GM12801 (cell line): ENCODE data around the gene ZSWIM8.

Source experiments
- CTCF ChIP-seq: IDR thresholded peaks from one replicate; pipeline ENCODE4 v1.5.1; 2011; ENCODE audit warnings: control low read depth; ENCODE audit not compliant: insufficient read length; ENCODE audit errors: extremely low read depth

The ZSWIM8 gene

GRCh38 chr10:73802276-73802991 lies 17.0 kb downstream of the ZSWIM8 start:
- no peak for TF ChIP-seq CTCF

DNA sequence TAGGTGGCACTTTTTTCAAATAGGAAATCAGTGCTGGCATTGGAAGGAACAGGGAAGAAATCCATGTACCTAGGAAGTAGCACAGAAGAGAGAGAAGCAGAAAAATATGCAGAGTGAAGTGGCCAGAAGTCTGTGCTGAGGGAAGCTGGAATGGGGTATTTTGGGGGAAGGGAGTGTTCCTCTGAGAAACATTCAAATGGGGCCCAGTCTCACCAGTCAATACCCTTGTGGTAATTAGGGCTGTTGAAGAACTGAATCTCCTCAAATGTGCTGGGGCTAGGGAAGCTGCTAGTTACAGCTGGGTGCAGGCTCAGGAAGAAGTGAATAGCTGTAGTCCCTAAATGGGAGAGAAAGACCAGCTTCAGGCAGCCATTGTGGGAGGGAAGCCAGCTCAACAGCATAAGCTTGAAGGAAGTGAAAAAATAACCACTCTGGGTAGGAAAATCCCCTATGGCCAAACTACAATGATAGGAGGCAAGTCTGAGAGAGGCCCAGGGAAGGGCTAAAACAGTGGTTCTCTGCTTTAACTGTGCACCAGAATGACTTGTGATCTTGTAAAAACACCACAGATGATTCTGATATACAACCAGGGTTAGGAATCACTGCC lies 18.4 kb downstream of the ZSWIM8 start:
- TF ChIP-seq CTCF, result no peak

GRCh38 chr10:73806176-73806950 lies 21.0 kb downstream of the ZSWIM8 start:
- no peak for TF ChIP-seq CTCF

DNA sequence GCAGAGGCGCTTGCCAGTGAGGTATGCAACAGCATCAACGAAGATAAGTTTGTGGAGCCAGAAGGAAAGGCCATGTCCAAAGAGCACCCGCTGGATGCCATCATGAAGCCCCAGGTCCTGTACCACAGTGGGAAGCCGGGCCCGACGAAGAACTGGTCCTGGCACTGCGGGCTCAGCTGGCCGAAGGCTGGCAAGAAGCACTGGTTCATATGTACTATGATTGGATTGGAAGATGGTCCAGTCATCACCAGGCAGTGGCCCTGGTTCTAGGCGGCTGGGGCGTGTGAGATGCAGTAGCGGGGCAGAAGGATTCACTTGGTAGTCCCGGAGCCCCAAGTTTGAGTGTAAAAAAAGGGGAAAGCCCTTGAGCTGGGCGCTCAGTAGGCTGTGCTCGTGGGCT lies 22.1 kb downstream of the ZSWIM8 start:
- TF ChIP-seq CTCF, result no peak

- TF ChIP-seq CTCF, result no peak
These were observed 22.8 kb downstream of the ZSWIM8 start for GRCh38 chr10:73808021-73808815.

DNA sequence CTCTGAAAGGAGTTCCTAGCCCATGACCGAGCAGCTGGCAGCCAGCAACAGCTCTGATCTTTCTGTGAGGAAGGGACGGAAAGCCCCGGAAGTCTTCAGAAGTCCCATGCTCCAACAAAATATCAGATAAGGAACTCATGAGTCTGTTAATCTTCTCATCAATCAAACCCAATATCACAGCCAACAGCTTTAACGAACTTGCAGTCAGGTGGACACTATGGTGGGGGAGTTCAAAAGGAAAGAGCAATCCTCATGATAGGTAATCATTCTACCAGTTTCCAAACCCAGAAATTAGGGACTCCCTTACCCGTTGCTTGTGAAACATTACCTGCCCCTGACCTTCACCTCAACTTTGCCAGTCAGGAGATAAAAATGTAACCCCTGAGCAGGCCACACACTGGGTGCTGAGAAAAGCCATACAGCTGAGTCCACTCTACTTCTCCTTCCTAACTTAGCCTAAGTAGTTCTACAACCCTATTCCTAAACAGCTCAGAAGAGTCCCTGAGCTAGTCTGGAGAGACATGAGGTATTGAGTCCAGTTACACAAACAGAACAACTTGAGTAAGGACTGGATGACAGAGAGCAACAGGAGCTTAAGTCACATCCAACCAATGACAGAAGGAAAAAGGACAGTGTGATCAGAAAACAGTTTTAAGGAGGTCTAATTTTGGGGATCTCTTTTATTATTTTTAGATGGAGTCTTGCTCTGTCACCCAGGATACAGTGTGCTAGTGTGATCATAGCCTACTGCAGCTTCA lies 23.8 kb downstream of the ZSWIM8 start:
- no peak for TF ChIP-seq CTCF
